ENCODE data around the gene FBXL7. TPM values are rescaled to one million over a fixed set of nuclear protein-coding genes. Genes with fewer than 3 reads are reported as not detected.

The FBXL7 gene
- total RNA-seq, 1 donor from 2014 or later: 70.7 TPM

- Mint-ChIP-seq H3K27me3 (ENCODE audit: low read depth) (no peaks in the 10 kb centered on the region), H3K4me1 (peaks cover 44% of the 10 kb centered on the region), H3K4me3 (peak overlapping the region; percentile 20), H3K36me3 (peaks cover 10% of the 10 kb centered on the region), H3K9me3 (peaks cover 10% of the 10 kb centered on the region), H3K27ac (peak overlapping the region; percentile 95)
- no peak for DNase-seq (ENCODE audit: low spot score in 2 of 2, unreplicated experiment in 2 of 2)
- no peak for TF ChIP-seq CTCF (IDR thresholded peaks at IDR 0.05; ENCODE audit: unreplicated experiment)
Observed at GRCh38 chr5:15757619-15758018, 257.6 kb downstream of the FBXL7 start.

GRCh38 chr5:15762668-15763067 is 262.7 kb downstream of the FBXL7 start:
- Mint-ChIP-seq H3K4me1 (peaks cover 38% of the 10 kb centered on the region), H3K27me3 (ENCODE audit: low read depth) (no peaks in the 10 kb centered on the region), H3K27ac (peak overlapping the region; percentile 47), H3K4me3 (no peak overlapping the region), H3K36me3 (no peaks in the 10 kb centered on the region), H3K9me3 (no peaks in the 10 kb centered on the region)
- no peak for TF ChIP-seq CTCF (IDR thresholded peaks at IDR 0.05; ENCODE audit: unreplicated experiment)
- no peak for DNase-seq (ENCODE audit: low spot score in 2 of 2, unreplicated experiment in 2 of 2)

GRCh38 chr5:15763754-15764153 is 263.8 kb downstream of the FBXL7 start:
- no peaks in the 10 kb centered on the region for H3K9me3 Mint-ChIP-seq
- peaks cover 31% of the 10 kb centered on the region for H3K4me1 Mint-ChIP-seq
- no peak for DNase-seq (ENCODE audit: low spot score in 2 of 2, unreplicated experiment in 2 of 2)
- H3K4me3 Mint-ChIP-seq: no peak overlapping the region
- H3K27ac Mint-ChIP-seq: peak overlapping the region; percentile 55
- no peak for TF ChIP-seq CTCF (IDR thresholded peaks at IDR 0.05; ENCODE audit: unreplicated experiment)
- no peaks in the 10 kb centered on the region for H3K27me3 Mint-ChIP-seq (ENCODE audit: low read depth)
- H3K36me3 Mint-ChIP-seq: no peaks in the 10 kb centered on the region

GRCh38 chr5:15768936-15769335 is 269.0 kb downstream of the FBXL7 start:
- no peak for TF ChIP-seq CTCF (IDR thresholded peaks at IDR 0.05; ENCODE audit: unreplicated experiment)
- H3K27ac Mint-ChIP-seq: no peak overlapping the region
- no peak overlapping the region for H3K4me3 Mint-ChIP-seq
- no peaks in the 10 kb centered on the region for H3K27me3 Mint-ChIP-seq (ENCODE audit: low read depth)
- H3K36me3 Mint-ChIP-seq: peaks cover 1% of the 10 kb centered on the region
- peaks cover 14% of the 10 kb centered on the region for H3K4me1 Mint-ChIP-seq
- DNase-seq (ENCODE audit: low spot score in 2 of 2, unreplicated experiment in 2 of 2): no peak
- H3K9me3 Mint-ChIP-seq: no peaks in the 10 kb centered on the region

GRCh38 chr5:15772131-15772530 is 272.2 kb downstream of the FBXL7 start:
- H3K27me3 Mint-ChIP-seq (ENCODE audit: low read depth): no peaks in the 10 kb centered on the region
- no peak for TF ChIP-seq CTCF (IDR thresholded peaks at IDR 0.05; ENCODE audit: unreplicated experiment)
- no peaks in the 10 kb centered on the region for H3K9me3 Mint-ChIP-seq
- peaks cover 2% of the 10 kb centered on the region for H3K4me1 Mint-ChIP-seq
- no peak overlapping the region for H3K4me3 Mint-ChIP-seq
- H3K27ac Mint-ChIP-seq: no peak overlapping the region
- peaks cover 1% of the 10 kb centered on the region for H3K36me3 Mint-ChIP-seq
- DNase-seq (ENCODE audit: low spot score in 2 of 2, unreplicated experiment in 2 of 2): no peak

GRCh38 chr5:15774632-15775031 is 274.7 kb downstream of the FBXL7 start:
- H3K27ac Mint-ChIP-seq: no peak overlapping the region
- TF ChIP-seq CTCF (IDR thresholded peaks at IDR 0.05; ENCODE audit: unreplicated experiment): no peak
- H3K27me3 Mint-ChIP-seq (ENCODE audit: low read depth): no peaks in the 10 kb centered on the region
- H3K9me3 Mint-ChIP-seq: peaks cover 10% of the 10 kb centered on the region
- H3K4me3 Mint-ChIP-seq: no peak overlapping the region
- peaks cover 1% of the 10 kb centered on the region for H3K36me3 Mint-ChIP-seq
- no peak for DNase-seq (ENCODE audit: low spot score in 2 of 2, unreplicated experiment in 2 of 2)
- H3K4me1 Mint-ChIP-seq: peaks cover 2% of the 10 kb centered on the region

Measured in mesothelial cell of epicardium (in vitro differentiated cells).